WTC11 (cell line): ENCODE measurements around the gene DPYSL3.

Experiments
- ATF2 ChIP-seq: sonication (generic); formaldehyde crosslinking; IDR thresholded peaks from 2 replicates; pipeline ENCODE4 v1.8.1; 2022; ENCODE audit warnings: low read depth, missing genetic modification reagents, borderline replicate concordance
- CBFB ChIP-seq: sonication (generic); formaldehyde crosslinking; IDR thresholded peaks from 2 replicates; pipeline ENCODE4 v1.8.1; 2022; ENCODE audit warnings: mild to moderate bottlenecking, low read depth, missing genetic modification reagents
- CTCF ChIP-seq: fragments of 200-600 bp; IDR thresholded peaks from 2 replicates; pipeline ENCODE4 v1.8.0; 2022; ENCODE audit warnings: antibody characterized with exemption
- ETV6 ChIP-seq: sonication (generic); formaldehyde crosslinking; IDR thresholded peaks from 2 replicates; pipeline ENCODE4 v1.8.1; 2022; ENCODE audit warnings: mild to moderate bottlenecking, missing genetic modification reagents
- FOXJ3 ChIP-seq: sonication (generic); formaldehyde crosslinking; IDR thresholded peaks from 2 replicates; pipeline ENCODE4 v1.9.0; 2021; ENCODE audit warnings: missing genetic modification reagents, mild to moderate bottlenecking, borderline replicate concordance
- GRHL2 ChIP-seq: fragments of 250-450 bp; sonication (Bioruptor Pico); IDR thresholded peaks from 2 replicates; pipeline ENCODE4 v1.8.0; 2022; ENCODE audit warnings: mild to moderate bottlenecking, moderate library complexity; ENCODE audit not compliant: insufficient replicate concordance, severe bottlenecking
- HMGXB4 ChIP-seq: sonication (generic); formaldehyde crosslinking; IDR thresholded peaks from 2 replicates; pipeline ENCODE4 v1.8.1; 2023; ENCODE audit warnings: mild to moderate bottlenecking, moderate library complexity, missing genetic modification reagents
- KAT7 ChIP-seq: sonication (generic); formaldehyde crosslinking; IDR thresholded peaks from 2 replicates; pipeline ENCODE4 v1.8.1; 2023; ENCODE audit warnings: missing genetic modification reagents, mild to moderate bottlenecking, borderline replicate concordance
- MLX ChIP-seq: sonication (generic); formaldehyde crosslinking; IDR thresholded peaks from 2 replicates; pipeline ENCODE4 v1.8.1; 2023; ENCODE audit warnings: mild to moderate bottlenecking, missing genetic modification reagents, moderate library complexity
- SMAD4 ChIP-seq: sonication (generic); formaldehyde crosslinking; IDR thresholded peaks from 2 replicates; pipeline ENCODE4 v1.8.0; 2022; ENCODE audit warnings: mild to moderate bottlenecking, missing genetic modification reagents
- SP1 ChIP-seq: sonication (generic); formaldehyde crosslinking; conservative IDR thresholded peaks from 2 replicates; pipeline ENCODE4 v1.8.1; 2022; ENCODE audit warnings: missing genetic modification reagents
- TEAD4 ChIP-seq: sonication (generic); formaldehyde crosslinking; IDR thresholded peaks from 2 replicates; pipeline ENCODE4 v1.8.0; 2022; ENCODE audit warnings: mild to moderate bottlenecking, missing genetic modification reagents
- TF ChIP-seq, protein P1 (sequence below): sonication (generic); formaldehyde crosslinking; IDR thresholded peaks from 2 replicates; pipeline ENCODE4 v1.8.1; 2023; ENCODE audit warnings: mild to moderate bottlenecking, missing genetic modification reagents, borderline replicate concordance
- TF ChIP-seq, protein P2 (sequence below): sonication (generic); formaldehyde crosslinking; IDR thresholded peaks from 2 replicates; pipeline ENCODE4 v1.8.1; 2022; ENCODE audit warnings: mild to moderate bottlenecking, missing genetic modification reagents, moderate library complexity, borderline replicate concordance

- no peak for TF ChIP-seq CBFB
- no peak for TF ChIP-seq CTCF
- TF ChIP-seq MLX (CRISPR knock-in tag), result no peak
- TF ChIP-seq, protein P1, sequence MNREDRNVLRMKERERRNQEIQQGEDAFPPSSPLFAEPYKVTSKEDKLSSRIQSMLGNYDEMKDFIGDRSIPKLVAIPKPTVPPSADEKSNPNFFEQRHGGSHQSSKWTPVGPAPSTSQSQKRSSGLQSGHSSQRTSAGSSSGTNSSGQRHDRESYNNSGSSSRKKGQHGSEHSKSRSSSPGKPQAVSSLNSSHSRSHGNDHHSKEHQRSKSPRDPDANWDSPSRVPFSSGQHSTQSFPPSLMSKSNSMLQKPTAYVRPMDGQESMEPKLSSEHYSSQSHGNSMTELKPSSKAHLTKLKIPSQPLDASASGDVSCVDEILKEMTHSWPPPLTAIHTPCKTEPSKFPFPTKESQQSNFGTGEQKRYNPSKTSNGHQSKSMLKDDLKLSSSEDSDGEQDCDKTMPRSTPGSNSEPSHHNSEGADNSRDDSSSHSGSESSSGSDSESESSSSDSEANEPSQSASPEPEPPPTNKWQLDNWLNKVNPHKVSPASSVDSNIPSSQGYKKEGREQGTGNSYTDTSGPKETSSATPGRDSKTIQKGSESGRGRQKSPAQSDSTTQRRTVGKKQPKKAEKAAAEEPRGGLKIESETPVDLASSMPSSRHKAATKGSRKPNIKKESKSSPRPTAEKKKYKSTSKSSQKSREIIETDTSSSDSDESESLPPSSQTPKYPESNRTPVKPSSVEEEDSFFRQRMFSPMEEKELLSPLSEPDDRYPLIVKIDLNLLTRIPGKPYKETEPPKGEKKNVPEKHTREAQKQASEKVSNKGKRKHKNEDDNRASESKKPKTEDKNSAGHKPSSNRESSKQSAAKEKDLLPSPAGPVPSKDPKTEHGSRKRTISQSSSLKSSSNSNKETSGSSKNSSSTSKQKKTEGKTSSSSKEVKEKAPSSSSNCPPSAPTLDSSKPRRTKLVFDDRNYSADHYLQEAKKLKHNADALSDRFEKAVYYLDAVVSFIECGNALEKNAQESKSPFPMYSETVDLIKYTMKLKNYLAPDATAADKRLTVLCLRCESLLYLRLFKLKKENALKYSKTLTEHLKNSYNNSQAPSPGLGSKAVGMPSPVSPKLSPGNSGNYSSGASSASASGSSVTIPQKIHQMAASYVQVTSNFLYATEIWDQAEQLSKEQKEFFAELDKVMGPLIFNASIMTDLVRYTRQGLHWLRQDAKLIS (CRISPR knock-in tag), result no peak
- TF ChIP-seq SMAD4 (CRISPR knock-in tag), result no peak
- no peak for TF ChIP-seq FOXJ3
- TF ChIP-seq ETV6 (CRISPR knock-in tag), result no peak
- no peak for TF ChIP-seq KAT7
- no peak for TF ChIP-seq GRHL2 (CRISPR knock-in tag)
- TF ChIP-seq, protein P2, sequence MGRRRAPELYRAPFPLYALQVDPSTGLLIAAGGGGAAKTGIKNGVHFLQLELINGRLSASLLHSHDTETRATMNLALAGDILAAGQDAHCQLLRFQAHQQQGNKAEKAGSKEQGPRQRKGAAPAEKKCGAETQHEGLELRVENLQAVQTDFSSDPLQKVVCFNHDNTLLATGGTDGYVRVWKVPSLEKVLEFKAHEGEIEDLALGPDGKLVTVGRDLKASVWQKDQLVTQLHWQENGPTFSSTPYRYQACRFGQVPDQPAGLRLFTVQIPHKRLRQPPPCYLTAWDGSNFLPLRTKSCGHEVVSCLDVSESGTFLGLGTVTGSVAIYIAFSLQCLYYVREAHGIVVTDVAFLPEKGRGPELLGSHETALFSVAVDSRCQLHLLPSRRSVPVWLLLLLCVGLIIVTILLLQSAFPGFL (CRISPR knock-in tag), result no peak
- TF ChIP-seq HMGXB4 (CRISPR knock-in tag), result no peak
- TF ChIP-seq ATF2 (CRISPR knock-in tag), result no peak
- TF ChIP-seq SP1 (CRISPR knock-in tag), result no peak
- no peak for TF ChIP-seq TEAD4 (CRISPR knock-in tag)
Measured at GRCh38 chr5:147434049-147434448, 75.8 kb downstream of the DPYSL3 start.
